HepG2 (cell line): Measurements from ENCODE around the gene GPATCH8. TPM values are rescaled to one million over a fixed set of nuclear protein-coding genes. Genes with fewer than 3 reads are reported as not detected.

Experiments used
- ATAC-seq: fragments of 200-7000 bp; cut with Tn5 transposase; 3 replicates; pipeline ENCODE4 v1.9.1; 2020; ENCODE audit warnings: mild to moderate bottlenecking, moderate library complexity
- BruUV-seq: library from RNA; stranded (reverse); fragments of 400-500 nt; replicated peaks from 2 replicates; lab custom pipeline; 2021; lab: Mats Ljungman, UMichigan
- CTCF ChIA-PET: fragments of 300-600 bp; formaldehyde crosslinking; extraction: SDS; loops from one replicate; lab custom pipeline; 2021; ENCODE audit warnings: low total read pairs, inconsistent platforms, low intra/inter-chr PET ratio; lab: Yijun Ruan, JAX
- POLR2A ChIA-PET: fragments of 350-600 bp; sonication (Branson Sonifier 250); formaldehyde crosslinking; loops from one replicate; lab custom pipeline; 2020; ENCODE audit warnings: antibody characterized with exemption, inconsistent platforms; lab: Yijun Ruan, JAX
- DNase-seq: peaks from one replicate; pipeline ENCODE4 v3.0.0-alpha.2; 2015; ENCODE audit warnings: low spot score
- FAIRE-seq: peaks from 3 replicates; lab custom pipeline; 2011; peaks lifted over from hg19 to GRCh38; lab: Jason Lieb, UNC
- H2AFZ ChIP-seq: one replicate; pipeline ENCODE4 v1.6.1; 2011; ENCODE audit warnings: low read length, inconsistent platforms
- H3K27ac ChIP-seq: fragments of 300-600 bp; 3 replicates; pipeline ENCODE4 v1.8.0; 2011; ENCODE audit warnings: mixed run types, mild to moderate bottlenecking, mixed read lengths, low read length, inconsistent platforms; ENCODE audit not compliant: insufficient read depth; ENCODE audit errors: extremely low read length
- H3K27me3 ChIP-seq, 2 experiments: fragments of 200-600 bp in 1 of 2; 2 replicates in 1 of 2; 3 replicates in 1 of 2; pipeline versions ENCODE4 v1.6.0 to v1.8.0; 2011; ENCODE audit warnings: low read length in 2 of 2, mild to moderate bottlenecking in 2 of 2, moderate library complexity in 2 of 2, inconsistent platforms in 1 of 2; ENCODE audit not compliant: insufficient read depth in 2 of 2, control insufficient read depth in 1 of 2
- H3K36me3 ChIP-seq, 2 experiments: fragments of 200-600 bp in 1 of 2; replicated peaks in 1 of 2; 2 replicates in 1 of 2; 3 replicates in 1 of 2; pipeline versions ENCODE4 v1.5.1 to v1.8.0; 2011; ENCODE audit warnings: low read length in 2 of 2, inconsistent platforms in 1 of 2; ENCODE audit not compliant: insufficient read depth in 2 of 2, control insufficient read depth in 1 of 2
- H3K4me1 ChIP-seq: 2 replicates; pipeline ENCODE4 v1.5.1; 2012; ENCODE audit warnings: low read length, inconsistent platforms; ENCODE audit not compliant: insufficient read depth
- H3K4me2 ChIP-seq: 2 replicates; pipeline ENCODE4 v1.6.0; 2011; ENCODE audit warnings: low read depth, low read length, inconsistent platforms
- H3K4me3 ChIP-seq, 3 experiments: fragments of 200-600 bp in 1 of 3; sonication (generic), shearing (Covaris generic) in 1 of 3; replicated peaks in 1 of 3; 2 replicates each; pipeline ENCODE4 v1.5.1; 2011 to 2016; ENCODE audit warnings: low read length in 3 of 3, inconsistent platforms in 2 of 3, low read depth in 2 of 3, mild to moderate bottlenecking in 2 of 3, control low read depth in 1 of 3, mixed read lengths in 1 of 3; ENCODE audit not compliant: insufficient read depth in 1 of 3
- H3K79me2 ChIP-seq: one replicate; pipeline ENCODE4 v1.6.1; 2011; ENCODE audit warnings: low read length, inconsistent platforms; ENCODE audit not compliant: insufficient read depth
- H3K9ac ChIP-seq: 2 replicates; pipeline ENCODE4 v1.6.0; 2011; ENCODE audit warnings: mild to moderate bottlenecking, low read depth, low read length, inconsistent platforms; ENCODE audit not compliant: insufficient read depth
- H3K9me3 ChIP-seq: 2 replicates; pipeline ENCODE4 v1.5.1; 2012; ENCODE audit warnings: mild to moderate bottlenecking, low read length
- H4K20me1 ChIP-seq: 2 replicates; pipeline ENCODE4 v1.6.0; 2011; ENCODE audit warnings: inconsistent platforms, mild to moderate bottlenecking, low read length, moderate library complexity; ENCODE audit not compliant: insufficient read depth
- GLI4 ChIP-seq: sonication (generic); formaldehyde crosslinking; IDR thresholded peaks from 2 replicates; pipeline ENCODE4 v1.5.1; 2020; ENCODE audit warnings: missing genetic modification reagents, mild to moderate bottlenecking, moderate library complexity, borderline replicate concordance
- HMGXB4 ChIP-seq, 2 experiments: sonication (generic) in 1 of 2; formaldehyde crosslinking in 1 of 2; IDR thresholded peaks; 2 replicates each; pipeline versions ENCODE4 v1.4.0 to v1.6.1; 2018 to 2020; ENCODE audit warnings: missing genetic modification reagents in 2 of 2, borderline replicate concordance in 1 of 2, low read depth in 1 of 2, mild to moderate bottlenecking in 1 of 2, missing biosample characterization in 1 of 2
- MXD4 ChIP-seq: IDR thresholded peaks from 2 replicates; pipeline ENCODE4 v1.6.1; 2016; ENCODE audit warnings: mild to moderate bottlenecking, missing biosample characterization, missing genetic modification reagents
- SNAI1 ChIP-seq: sonication (generic); formaldehyde crosslinking; IDR thresholded peaks from 2 replicates; pipeline ENCODE4 v1.5.0; 2020; ENCODE audit warnings: mild to moderate bottlenecking, missing genetic modification reagents, borderline replicate concordance
- UBTF ChIP-seq: sonication (generic); formaldehyde crosslinking; IDR thresholded peaks from 2 replicates; pipeline ENCODE4 v1.4.0; 2020; ENCODE audit warnings: mild to moderate bottlenecking, missing genetic modification reagents
- ZNF552 ChIP-seq: sonication (generic); formaldehyde crosslinking; IDR thresholded peaks from 2 replicates; pipeline ENCODE4 v1.9.0; 2022; ENCODE audit warnings: missing genetic modification reagents, mild to moderate bottlenecking, borderline replicate concordance
- ZNF589 ChIP-seq: sonication (generic); formaldehyde crosslinking; conservative IDR thresholded peaks from 2 replicates; pipeline ENCODE4 v1.8.0; 2022; ENCODE audit warnings: mild to moderate bottlenecking, moderate library complexity, missing genetic modification reagents
- ZNF768 ChIP-seq: sonication (generic); formaldehyde crosslinking; IDR thresholded peaks from 2 replicates; pipeline ENCODE4 v1.4.0; 2020; ENCODE audit warnings: missing genetic modification reagents
- WGBS: methylation state at CpG from one replicate; pipeline ENCODE4 v1.1.6; 2017; ENCODE audit warnings: low lambda C conversion rate; 5-methylcytosine and 5-hydroxymethylcytosine counted together
- in situ Hi-C: cut with HindIII; loops from 2 replicates; pipeline ENCODE4 v1.10.0; 2017; ENCODE audit warnings: low pct_unique_long_range_greater_than_20kb; ENCODE audit not compliant: extremely low pct_ligation_motif_present
- intact Hi-C: fragments of 100-400 bp; cut with micrococcal nuclease; formaldehyde crosslinking; loops from one replicate; pipeline ENCODE4 v1.10.0; 2022; ENCODE audit not compliant: unreplicated experiment
- polyA plus RNA-seq, 8 experiments: library from polyadenylated mRNA; depleted of rRNA in 3 of 8; stranded (reverse) in 7 of 8; unstranded in 1 of 8; fragments of >200 nt; fragmentation: Illumina TruSeq in 4 of 8; extraction: Trizol in 4 of 8; gene quantifications; 2 replicates each; pipeline versions ENCODE4 v1.2.1 to v1.2.3, GENCODE V29; 2011 to 2016; ENCODE audit warnings: low read depth in 4 of 8, missing spikeins in 1 of 8, mixed read lengths in 1 of 8; ENCODE audit not compliant: insufficient read depth in 1 of 8
- total RNA-seq, 5 experiments: library from RNA; depleted of rRNA; stranded (reverse); fragments of >200 nt; fragmentation: Illumina TruSeq; extraction: Trizol; gene quantifications; 2 replicates each; pipeline ENCODE4 v1.2.3, GENCODE V29; 2016; ENCODE audit warnings: low read depth in 1 of 5

Gene GPATCH8
- total and polyA plus RNA-seq, 2 of the 13 experiments (the other 11 are each of a cell fraction or from before 2014, with no cell fraction given): 20.7 to 21.5 TPM

- TF ChIP-seq UBTF (0 out of 2 replicates have a peak, but pooled peaks have one; percentile 24), HMGXB4 (CRISPR knock-in tag; IDR thresholded peaks at IDR 0.05; ENCODE audit: borderline replicate concordance in 1 of 2, low read depth in 1 of 2) (0 out of 4 replicates have a peak, but pooled peaks of 1 of the 2 experiments have one; percentile 32)
Measured at GRCh38 chr17:44356241-44356640, 147.0 kb downstream of the GPATCH8 start (continued).

GRCh38 chr17:44355642-44356099 is 147.5 kb downstream of the GPATCH8 start:
- no peaks in the 10 kb centered on the region for H3K9me3 ChIP-seq
- ATAC-seq: no peak; the same call in 1 of the 3 replicates
- H3K79me2 ChIP-seq: no peaks in the 10 kb centered on the region
- DNase-seq: no peak
- H4K20me1 ChIP-seq: no peaks in the 10 kb centered on the region
- peaks cover 9 to 22% of the 10 kb centered on the region in 2 experiments for H3K36me3 ChIP-seq
- H3K4me1 ChIP-seq: peaks cover 11% of the 10 kb centered on the region
- H3K27me3 ChIP-seq: peaks cover 8 to 10% of the 10 kb centered on the region in 2 experiments; a peak in 3 of 5 replicates
- H2AFZ ChIP-seq: no peak overlapping the region
- 59% methylated on average over 13 of the region's 17 CpGs for WGBS
- 0 out of 2 replicates have a peak overlapping the region, but pooled peaks have one; percentile 65 for H3K4me2 ChIP-seq
- no peak overlapping the region for H3K9ac ChIP-seq
- H3K27ac ChIP-seq: no peak overlapping the region
- ChIA-PET POLR2A (interaction anchor here (4.8 kb wide), 1 partner anchor 11 kb away, joined by 24 read pairs; the partner anchor contains the start of gene GRN), CTCF (interaction anchor here (1.1 to 2.0 kb wide), 2 partner anchors 8 to 167 kb away, joined by 3 to 9 read pairs; partner anchors contain the start of gene FAM171A2)
- FAIRE-seq: no peak
- BruUV-seq: no TSS peak
- in situ Hi-C loops: no loop called here
- no peak overlapping the region for H3K4me3 ChIP-seq
- 0 out of 2 replicates have a peak, but pooled peaks have one; percentile 15 for TF ChIP-seq ZNF768 (CRISPR knock-in tag)
- no peak for TF ChIP-seq SNAI1 (CRISPR knock-in tag)
- TF ChIP-seq GLI4 (CRISPR knock-in tag): no peak
- TF ChIP-seq ZNF552 (CRISPR knock-in tag): 0 out of 2 replicates have a peak, but pooled peaks have one; percentile 11
- TF ChIP-seq MXD4 (CRISPR knock-in tag): no peak
- no peak for TF ChIP-seq ZNF589 (CRISPR knock-in tag)
- intact Hi-C loops: loop anchor here (10.0 kb wide), 1 partner anchor 169 kb away; no protein-coding TSS in a partner anchor
